ENCODE results near the gene KY. TPM values are rescaled to one million over a fixed set of nuclear protein-coding genes. Genes with fewer than 3 reads are reported as not detected.

Gene KY
- total RNA-seq, 2 donors from 2014 or later, result 0.32 to 0.44 TPM

DNA sequence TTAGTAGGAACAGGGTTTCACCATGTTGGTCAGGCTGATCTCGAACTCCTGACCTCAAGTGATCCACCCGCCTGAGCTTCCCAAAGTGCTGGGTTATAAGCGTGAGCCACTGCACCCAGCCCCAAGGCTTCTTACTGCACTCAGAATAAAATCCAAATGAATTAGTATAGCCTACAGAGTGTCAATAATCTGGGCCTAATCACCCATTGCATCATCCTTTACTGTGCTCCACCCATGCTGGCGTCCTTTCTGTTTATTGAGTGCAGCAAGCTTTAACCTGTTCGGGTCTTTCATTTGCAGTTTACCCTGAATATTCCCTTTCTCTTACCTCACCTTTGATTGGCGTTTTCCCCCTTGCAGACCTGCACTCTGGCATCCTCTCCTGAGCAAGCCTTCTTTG is 87.2 kb downstream of the KY start:
- no peaks in the 10 kb centered on the region for H3K36me3 ChIP-seq
- no peaks in the 10 kb centered on the region for H3K4me1 ChIP-seq
- TF ChIP-seq CTCF (IDR thresholded peaks at IDR 0.05), result no peak
- no peaks in the 10 kb centered on the region for H3K9me3 ChIP-seq
- H3K4me3 ChIP-seq, result no peak overlapping the region
- peak; percentile 34 for DNase-seq
- no peak overlapping the region for H3K27ac ChIP-seq
- intact Hi-C loops (cut with DNase I), result no loop called here
- H3K9ac ChIP-seq (ENCODE audit: low read depth in 2 of 2, low read length in 2 of 2), result no peak overlapping the region
- H3K27me3 ChIP-seq, result no peaks in the 10 kb centered on the region

- intact Hi-C loops (cut with DNase I), result no loop called here
- Histone ChIP-seq H3K36me3 (no peaks in the 10 kb centered on the region), H3K27ac (no peak overlapping the region), H3K27me3 (no peaks in the 10 kb centered on the region), H3K9ac (ENCODE audit: low read depth in 2 of 2, low read length in 2 of 2) (no peak overlapping the region), H3K4me1 (no peaks in the 10 kb centered on the region), H3K9me3 (no peaks in the 10 kb centered on the region), H3K4me3 (no peak overlapping the region)
- no peak for DNase-seq
- no peak for TF ChIP-seq CTCF (IDR thresholded peaks at IDR 0.05)
Measured at GRCh38 chr3:134562055-134562454, 88.8 kb downstream of the KY start.

GRCh38 chr3:134559591-134559990 is 91.2 kb downstream of the KY start:
- Histone ChIP-seq H3K27ac (no peak overlapping the region), H3K36me3 (no peaks in the 10 kb centered on the region), H3K27me3 (no peaks in the 10 kb centered on the region), H3K4me3 (no peak overlapping the region), H3K9ac (ENCODE audit: low read depth in 2 of 2, low read length in 2 of 2) (no peak overlapping the region), H3K4me1 (no peaks in the 10 kb centered on the region), H3K9me3 (no peaks in the 10 kb centered on the region)
- intact Hi-C loops (cut with DNase I), result no loop called here
- TF ChIP-seq CTCF (IDR thresholded peaks at IDR 0.05), result no peak
- DNase-seq, result no peak

Other genes with a start within 250 kb of the KY start
- gene ANAPC13, start 165.0 kb downstream of the KY start, total RNA-seq, result 10 to 100 TPM; 31.6 to 33.5 TPM
- 10 to 100 TPM; 16.9 to 19.6 TPM for gene CEP63, start 165.0 kb downstream of the KY start, total RNA-seq
- under 1 TPM; 0.40 to 0.74 TPM for gene EPHB1, start 144.2 kb upstream of the KY start, total RNA-seq